ENCODE measurements around the gene SNX18.

DNA sequence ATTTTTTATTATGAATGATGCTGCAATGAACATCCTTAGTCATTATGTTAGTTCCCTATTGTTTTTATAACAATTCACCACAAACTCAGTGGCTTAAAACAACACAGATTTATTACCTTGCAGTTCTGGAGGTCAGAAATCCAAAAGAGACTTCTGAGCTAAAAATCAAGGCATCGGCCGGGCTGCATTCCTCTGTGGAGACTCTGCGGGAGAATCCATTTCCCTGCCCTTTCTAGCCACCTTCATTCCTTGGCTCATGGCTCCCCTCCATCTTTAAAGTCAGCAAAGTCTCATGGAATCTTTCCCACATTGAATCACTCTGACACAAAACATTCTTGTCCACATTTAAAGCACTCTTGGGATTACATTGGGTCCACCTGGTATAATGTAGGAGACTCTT is 38.6 kb downstream of the SNX18 start:
- TF ChIP-seq, protein P1, sequence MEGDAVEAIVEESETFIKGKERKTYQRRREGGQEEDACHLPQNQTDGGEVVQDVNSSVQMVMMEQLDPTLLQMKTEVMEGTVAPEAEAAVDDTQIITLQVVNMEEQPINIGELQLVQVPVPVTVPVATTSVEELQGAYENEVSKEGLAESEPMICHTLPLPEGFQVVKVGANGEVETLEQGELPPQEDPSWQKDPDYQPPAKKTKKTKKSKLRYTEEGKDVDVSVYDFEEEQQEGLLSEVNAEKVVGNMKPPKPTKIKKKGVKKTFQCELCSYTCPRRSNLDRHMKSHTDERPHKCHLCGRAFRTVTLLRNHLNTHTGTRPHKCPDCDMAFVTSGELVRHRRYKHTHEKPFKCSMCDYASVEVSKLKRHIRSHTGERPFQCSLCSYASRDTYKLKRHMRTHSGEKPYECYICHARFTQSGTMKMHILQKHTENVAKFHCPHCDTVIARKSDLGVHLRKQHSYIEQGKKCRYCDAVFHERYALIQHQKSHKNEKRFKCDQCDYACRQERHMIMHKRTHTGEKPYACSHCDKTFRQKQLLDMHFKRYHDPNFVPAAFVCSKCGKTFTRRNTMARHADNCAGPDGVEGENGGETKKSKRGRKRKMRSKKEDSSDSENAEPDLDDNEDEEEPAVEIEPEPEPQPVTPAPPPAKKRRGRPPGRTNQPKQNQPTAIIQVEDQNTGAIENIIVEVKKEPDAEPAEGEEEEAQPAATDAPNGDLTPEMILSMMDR (conservative IDR thresholded peaks at IDR 0.05; ENCODE audit: low read length): no peak
- no peak for TF ChIP-seq EZH2phosphoT487 (IDR thresholded peaks at IDR 0.05; ENCODE audit: borderline replicate concordance, low read depth, low read length)
